ENCODE data around the gene UAP1L1. TPM values are rescaled to one million over a fixed set of nuclear protein-coding genes. Genes with fewer than 3 reads are reported as not detected.
A peak's percentile ranks its signal among the peaks of the same experiment; 100 is the strongest.

Gene UAP1L1, protein sequence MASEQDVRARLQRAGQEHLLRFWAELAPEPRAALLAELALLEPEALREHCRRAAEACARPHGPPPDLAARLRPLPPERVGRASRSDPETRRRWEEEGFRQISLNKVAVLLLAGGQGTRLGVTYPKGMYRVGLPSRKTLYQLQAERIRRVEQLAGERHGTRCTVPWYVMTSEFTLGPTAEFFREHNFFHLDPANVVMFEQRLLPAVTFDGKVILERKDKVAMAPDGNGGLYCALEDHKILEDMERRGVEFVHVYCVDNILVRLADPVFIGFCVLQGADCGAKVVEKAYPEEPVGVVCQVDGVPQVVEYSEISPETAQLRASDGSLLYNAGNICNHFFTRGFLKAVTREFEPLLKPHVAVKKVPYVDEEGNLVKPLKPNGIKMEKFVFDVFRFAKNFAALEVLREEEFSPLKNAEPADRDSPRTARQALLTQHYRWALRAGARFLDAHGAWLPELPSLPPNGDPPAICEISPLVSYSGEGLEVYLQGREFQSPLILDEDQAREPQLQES
- total RNA-seq (10 to 100 TPM in 1 of 2 donors, 1 to 10 TPM in 1; 7.2 to 10.1 TPM), polyA plus RNA-seq (ENCODE audit: insufficient read depth, low read depth, low replicate concordance) (6.9 TPM)
- long read RNA-seq, donor 1, partial matches to known transcripts = 0 of 1 reads
- long read RNA-seq, donor 1, other reads (novel, unspliced or antisense) = 0 of 1 reads
- long read RNA-seq, donor 2 = 0 reads

- TF ChIP-seq POLR2A (IDR thresholded peaks at IDR 0.05) = no peak
- TF ChIP-seq, protein P1, sequence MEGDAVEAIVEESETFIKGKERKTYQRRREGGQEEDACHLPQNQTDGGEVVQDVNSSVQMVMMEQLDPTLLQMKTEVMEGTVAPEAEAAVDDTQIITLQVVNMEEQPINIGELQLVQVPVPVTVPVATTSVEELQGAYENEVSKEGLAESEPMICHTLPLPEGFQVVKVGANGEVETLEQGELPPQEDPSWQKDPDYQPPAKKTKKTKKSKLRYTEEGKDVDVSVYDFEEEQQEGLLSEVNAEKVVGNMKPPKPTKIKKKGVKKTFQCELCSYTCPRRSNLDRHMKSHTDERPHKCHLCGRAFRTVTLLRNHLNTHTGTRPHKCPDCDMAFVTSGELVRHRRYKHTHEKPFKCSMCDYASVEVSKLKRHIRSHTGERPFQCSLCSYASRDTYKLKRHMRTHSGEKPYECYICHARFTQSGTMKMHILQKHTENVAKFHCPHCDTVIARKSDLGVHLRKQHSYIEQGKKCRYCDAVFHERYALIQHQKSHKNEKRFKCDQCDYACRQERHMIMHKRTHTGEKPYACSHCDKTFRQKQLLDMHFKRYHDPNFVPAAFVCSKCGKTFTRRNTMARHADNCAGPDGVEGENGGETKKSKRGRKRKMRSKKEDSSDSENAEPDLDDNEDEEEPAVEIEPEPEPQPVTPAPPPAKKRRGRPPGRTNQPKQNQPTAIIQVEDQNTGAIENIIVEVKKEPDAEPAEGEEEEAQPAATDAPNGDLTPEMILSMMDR (IDR thresholded peaks at IDR 0.05) = no peak
- Histone ChIP-seq H3K4me1 (peaks cover 17% of the 10 kb centered on the region), H3K9me3 (no peaks in the 10 kb centered on the region), H3K4me3 (peak within 1 kb of the TSS; percentile 56 to 67), H3K36me3 (ENCODE audit: low read depth, missing control alignments) (no peaks in the 10 kb centered on the region), H3K27me3 (no peaks in the 10 kb centered on the region), H3K27ac (peak within 1 kb of the TSS in 1 of 2 donors; percentile 44)
- 2 to 19% methylated on average over 2 to 55 of the region's 87 CpGs for WGBS, 2 donors
- intact Hi-C loops (cut with DNase I; ENCODE audit: low total_unique reads) = no loop called here
- peak; percentile 80 for DNase-seq
Measured at GRCh38 chr9:137077010-137077747, at the start of gene UAP1L1. Gene UAP1L1 (plus strand): TSS chr9:137077517. CDS start chr9:137077533, 16 bp downstream.

GRCh38 chr9:137028263-137029057, 48.9 kb upstream of the UAP1L1 start:
- WGBS, 2 donors = 0% methylated on average over 42 of the region's 98 CpGs; no CpG with 5 or more reads in 1 of the 2 donors
- no peak for TF ChIP-seq POLR2A (IDR thresholded peaks at IDR 0.05)
- TF ChIP-seq, protein P1 (IDR thresholded peaks at IDR 0.05) = peak in 1 of 3 experiments; percentile 67
- intact Hi-C loops (cut with DNase I; ENCODE audit: low total_unique reads) = loop anchor here (5.0 kb wide), 1 partner anchor 241 kb away; no protein-coding TSS in a partner anchor
- H3K27me3 ChIP-seq = no peaks in the 10 kb centered on the region
- peak overlapping the region; percentile 56 to 60 for H3K4me3 ChIP-seq
- DNase-seq = peak; percentile 71
- no peak overlapping the region for H3K27ac ChIP-seq
- H3K36me3 ChIP-seq (ENCODE audit: low read depth, missing control alignments) = no peaks in the 10 kb centered on the region
- H3K9me3 ChIP-seq = no peaks in the 10 kb centered on the region
- H3K4me1 ChIP-seq = peaks cover 28% of the 10 kb centered on the region

- Histone ChIP-seq H3K27ac (no peak overlapping the region), H3K4me1 (peaks cover 28% of the 10 kb centered on the region), H3K27me3 (no peaks in the 10 kb centered on the region), H3K9me3 (no peaks in the 10 kb centered on the region), H3K36me3 (ENCODE audit: low read depth, missing control alignments) (no peaks in the 10 kb centered on the region), H3K4me3 (peak overlapping the region in 1 of 2 donors; percentile 60)
- TF ChIP-seq, protein P1 (IDR thresholded peaks at IDR 0.05) = peak; percentile 78 to 87 (median 82)
- TF ChIP-seq POLR2A (IDR thresholded peaks at IDR 0.05) = no peak
- 40 to 43% methylated on average over 17 to 18 of the region's 19 CpGs for WGBS, 2 donors
- peak; percentile 83 for DNase-seq
- intact Hi-C loops (cut with DNase I; ENCODE audit: low total_unique reads) = loop anchor here (5.0 kb wide), 1 partner anchor 242 kb away; no protein-coding TSS in a partner anchor
Measured at GRCh38 chr9:137029058-137029936, 48.0 kb upstream of the UAP1L1 start.

Measured in testis (tissue), 5 donors.